PC-3 (cell line): ENCODE measurements around the gene UNC50. TPM values are rescaled to one million over a fixed set of nuclear protein-coding genes. Genes with fewer than 3 reads are reported as not detected.

ENCODE experiments used
- ATAC-seq: fragments of 200-7000 bp; cut with Tn5 transposase; 2 replicates; pipeline ENCODE4 v1.9.1; 2020; ENCODE audit warnings: mild to moderate bottlenecking, moderate library complexity
- BruUV-seq: library from RNA; stranded (reverse); fragments of 400-500 nt; replicated peaks from 2 replicates; lab custom pipeline; 2021; lab: Mats Ljungman, UMichigan
- CTCF ChIA-PET: fragments of 300-600 bp; sonication (Branson Sonifier 250); formaldehyde crosslinking; loops from one replicate; lab custom pipeline; 2022; ENCODE audit warnings: antibody characterized with exemption; lab: Charles Lee
- POLR2A ChIA-PET: fragments of 300-600 bp; sonication (Branson Sonifier 250); formaldehyde crosslinking; loops from one replicate; lab custom pipeline; 2022; ENCODE audit warnings: antibody characterized with exemption; ENCODE audit not compliant: unreplicated experiment; lab: Charles Lee
- DNase-seq: peaks from one replicate; pipeline ENCODE4 v3.0.0-alpha.2; 2015
- H2AFZ ChIP-seq: fragments of 300-600 bp; sonication (generic); 2 replicates; pipeline ENCODE4 v1.6.0; 2016; ENCODE audit warnings: antibody characterized with exemption, low read length
- H3F3A ChIP-seq: fragments of 300-600 bp; sonication (generic); one replicate; pipeline ENCODE4 v1.6.0; 2017; ENCODE audit warnings: antibody characterized with exemption, low read length, control low read depth, mild to moderate bottlenecking; ENCODE audit not compliant: unreplicated experiment
- H3K27ac ChIP-seq: fragments of 300-600 bp; sonication (generic); 2 replicates; pipeline ENCODE4 v1.5.1; 2016; ENCODE audit warnings: mild to moderate bottlenecking, low read length
- H3K27me3 ChIP-seq: fragments of 300-600 bp; sonication (generic); 2 replicates; pipeline ENCODE4 v1.6.1; 2016; ENCODE audit warnings: low read length, mixed read lengths
- H3K36me3 ChIP-seq: fragments of 300-600 bp; sonication (generic); 2 replicates; pipeline ENCODE4 v1.6.1; 2016; ENCODE audit warnings: low read depth, mixed run types, low read length, mixed read lengths
- H3K4me1 ChIP-seq: fragments of 300-600 bp; sonication (generic); 2 replicates; pipeline ENCODE4 v1.5.1; 2016; ENCODE audit warnings: low read length; ENCODE audit not compliant: insufficient read depth
- H3K4me2 ChIP-seq: fragments of 300-600 bp; sonication (generic); 2 replicates; pipeline ENCODE4 v1.6.0; 2016; ENCODE audit warnings: low read length
- H3K4me3 ChIP-seq: fragments of 300-600 bp; sonication (generic); 2 replicates; pipeline ENCODE4 v1.5.1; 2016; ENCODE audit warnings: mild to moderate bottlenecking, low read length, mixed read lengths
- H3K79me2 ChIP-seq: fragments of 300-600 bp; sonication (generic); 2 replicates; pipeline ENCODE4 v1.6.1; 2017; ENCODE audit warnings: low read length, mixed read lengths
- H3K9ac ChIP-seq: fragments of 300-600 bp; sonication (generic); 2 replicates; pipeline ENCODE4 v1.6.0; 2016; ENCODE audit warnings: mild to moderate bottlenecking, low read length
- H3K9me2 ChIP-seq: fragments of 300-600 bp; sonication (generic); replicated peaks from 2 replicates; pipeline ENCODE4 v1.6.1; 2016; ENCODE audit warnings: mixed run types, low read length, mixed read lengths
- H3K9me3 ChIP-seq: fragments of 300-600 bp; sonication (generic); 2 replicates; pipeline ENCODE4 v1.6.1; 2016; ENCODE audit warnings: low read length, mixed read lengths
- H4K20me1 ChIP-seq: fragments of 300-600 bp; sonication (generic); 2 replicates; pipeline ENCODE4 v1.6.1; 2016; ENCODE audit warnings: low read length, mixed read lengths
- EZH2 ChIP-seq: fragments of 300-600 bp; sonication (generic); IDR thresholded peaks from one replicate; pipeline ENCODE4 v1.6.1; 2017; ENCODE audit warnings: antibody characterized with exemption, mild to moderate bottlenecking, low read length; ENCODE audit not compliant: unreplicated experiment
- EZH2phosphoT487 ChIP-seq: fragments of 300-600 bp; sonication (generic); IDR thresholded peaks from 2 replicates; pipeline ENCODE4 v1.6.1; 2018; ENCODE audit warnings: mild to moderate bottlenecking, antibody characterized with exemption, low read length, borderline replicate concordance
- intact Hi-C: fragments of 100-400 bp; cut with micrococcal nuclease; formaldehyde crosslinking; loops from 2 replicates; pipeline ENCODE4 v1.9.0; 2023
- total RNA-seq: library from RNA; depleted of rRNA; stranded (reverse); fragments of >200 nt; gene quantifications from 2 replicates; pipeline ENCODE4 v1.2.3, GENCODE V29; 2014
- TF ChIP-seq, protein P1 (sequence below): fragments of 300-600 bp; sonication (generic); conservative IDR thresholded peaks from 2 replicates; pipeline ENCODE4 v1.5.1; 2017; ENCODE audit warnings: antibody characterized with exemption, low read depth, mild to moderate bottlenecking, low read length

Gene UNC50
- total RNA-seq, 1 experiment from 2014 or later, result 26.0 TPM

DNA sequence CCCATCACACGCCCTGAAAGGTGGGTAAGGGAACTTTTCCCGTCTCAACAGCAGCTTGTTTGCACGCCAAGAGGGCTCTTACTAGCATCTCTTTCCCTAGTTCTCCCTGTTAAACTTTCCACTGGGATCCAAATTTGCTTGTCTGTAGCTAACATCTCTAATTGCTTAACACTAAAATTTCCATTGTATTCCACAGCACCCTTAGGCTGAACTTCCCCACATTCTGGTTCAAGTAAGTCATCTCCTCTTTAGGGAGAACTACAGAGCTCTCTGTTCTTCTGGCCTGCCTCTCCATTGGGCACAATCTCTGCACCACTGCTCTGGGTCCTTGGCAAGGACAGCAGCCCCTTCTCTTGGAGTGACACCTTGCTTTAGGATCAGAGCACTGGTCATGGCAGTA, 24.0 kb downstream of the UNC50 start:
- Histone ChIP-seq H3K9me2 (no peaks in the 10 kb centered on the region), H4K20me1 (no peaks in the 10 kb centered on the region), H3K27ac (no peak overlapping the region), H2AFZ (no peak overlapping the region), H3K4me2 (no peak overlapping the region), H3K9me3 (no peaks in the 10 kb centered on the region), H3K9ac (no peak overlapping the region), H3K27me3 (no peaks in the 10 kb centered on the region), H3K36me3 (no peaks in the 10 kb centered on the region), H3K4me1 (peaks cover 6% of the 10 kb centered on the region; the same call in 1 of the 2 replicates), H3K4me3 (no peak overlapping the region), H3F3A (no peaks in the 10 kb centered on the region), H3K79me2 (no peaks in the 10 kb centered on the region)
- intact Hi-C loops, result no loop called here
- no peak for ATAC-seq
- TF ChIP-seq EZH2 (no peak), EZH2phosphoT487 (no peak)
- TF ChIP-seq, protein P1, sequence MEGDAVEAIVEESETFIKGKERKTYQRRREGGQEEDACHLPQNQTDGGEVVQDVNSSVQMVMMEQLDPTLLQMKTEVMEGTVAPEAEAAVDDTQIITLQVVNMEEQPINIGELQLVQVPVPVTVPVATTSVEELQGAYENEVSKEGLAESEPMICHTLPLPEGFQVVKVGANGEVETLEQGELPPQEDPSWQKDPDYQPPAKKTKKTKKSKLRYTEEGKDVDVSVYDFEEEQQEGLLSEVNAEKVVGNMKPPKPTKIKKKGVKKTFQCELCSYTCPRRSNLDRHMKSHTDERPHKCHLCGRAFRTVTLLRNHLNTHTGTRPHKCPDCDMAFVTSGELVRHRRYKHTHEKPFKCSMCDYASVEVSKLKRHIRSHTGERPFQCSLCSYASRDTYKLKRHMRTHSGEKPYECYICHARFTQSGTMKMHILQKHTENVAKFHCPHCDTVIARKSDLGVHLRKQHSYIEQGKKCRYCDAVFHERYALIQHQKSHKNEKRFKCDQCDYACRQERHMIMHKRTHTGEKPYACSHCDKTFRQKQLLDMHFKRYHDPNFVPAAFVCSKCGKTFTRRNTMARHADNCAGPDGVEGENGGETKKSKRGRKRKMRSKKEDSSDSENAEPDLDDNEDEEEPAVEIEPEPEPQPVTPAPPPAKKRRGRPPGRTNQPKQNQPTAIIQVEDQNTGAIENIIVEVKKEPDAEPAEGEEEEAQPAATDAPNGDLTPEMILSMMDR, result no peak
- DNase-seq, result no peak
- POLR2A ChIA-PET, result no interaction called here
- CTCF ChIA-PET, result interaction anchor here (0.5 kb wide), 1 partner anchor 171 kb away, joined by 5 read pairs; no protein-coding TSS in a partner anchor
- no TSS peak for BruUV-seq

DNA sequence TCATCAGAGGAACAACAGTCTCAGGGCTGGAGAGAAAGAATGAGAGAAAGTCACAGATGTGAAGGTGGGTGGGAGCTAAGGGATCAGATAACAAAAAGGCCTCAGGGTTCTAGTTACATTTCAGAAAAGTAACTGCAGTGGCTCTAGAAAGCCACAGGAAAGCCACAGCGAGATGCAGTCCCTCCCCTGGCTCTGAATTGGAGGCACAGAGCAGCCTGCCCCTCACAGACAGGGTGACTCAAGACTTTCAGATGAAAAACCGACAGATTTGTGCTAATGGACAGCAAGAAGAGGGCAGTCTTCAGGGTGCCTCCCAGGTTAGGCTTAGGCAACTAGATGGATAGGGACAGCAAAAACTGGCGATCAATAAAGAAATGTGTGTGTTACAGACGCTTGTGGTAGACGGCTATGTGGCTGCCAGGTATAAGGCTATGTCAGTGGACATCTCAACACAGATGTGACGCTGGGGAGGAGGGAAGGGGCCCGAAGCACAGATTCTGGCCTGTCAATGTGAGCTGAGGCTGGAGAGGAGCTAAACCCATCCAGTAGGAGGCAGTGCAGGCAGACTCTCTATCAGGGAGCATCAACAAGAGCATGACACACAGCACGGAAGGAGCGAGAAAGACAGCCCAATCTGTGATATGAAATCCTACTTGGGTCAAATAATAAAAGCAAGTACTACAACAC, 26.2 kb downstream of the UNC50 start:
- Histone ChIP-seq H3K4me3 (no peak overlapping the region), H3K36me3 (no peaks in the 10 kb centered on the region), H3K9me3 (no peaks in the 10 kb centered on the region), H2AFZ (no peak overlapping the region), H3K9me2 (no peaks in the 10 kb centered on the region), H3K27ac (no peak overlapping the region), H3K79me2 (no peaks in the 10 kb centered on the region), H4K20me1 (no peaks in the 10 kb centered on the region), H3K4me1 (no peaks in the 10 kb centered on the region), H3K9ac (no peak overlapping the region), H3F3A (no peaks in the 10 kb centered on the region), H3K4me2 (no peak overlapping the region), H3K27me3 (no peaks in the 10 kb centered on the region)
- DNase-seq (peak; percentile 38), ATAC-seq (no peak)
- intact Hi-C loops, result no loop called here
- ChIA-PET CTCF (interaction anchor here (0.6 kb wide), 1 partner anchor 72 kb away, joined by 7 read pairs; no protein-coding TSS in a partner anchor), POLR2A (no interaction called here)
- BruUV-seq, result no TSS peak
- TF ChIP-seq, protein P1, result peak; percentile 67
- TF ChIP-seq EZH2 (no peak), EZH2phosphoT487 (no peak)
